ENCODE measurements around the gene ANKRD33.
A peak's percentile ranks its signal among the peaks of the same experiment; 100 is the strongest.
"Not testable (repeated sequence)": the region's sequence is repeated elsewhere in the genome, so short reads cannot be mapped to it uniquely, and the experiment has no call there.

ANKRD33 gene

DNA sequence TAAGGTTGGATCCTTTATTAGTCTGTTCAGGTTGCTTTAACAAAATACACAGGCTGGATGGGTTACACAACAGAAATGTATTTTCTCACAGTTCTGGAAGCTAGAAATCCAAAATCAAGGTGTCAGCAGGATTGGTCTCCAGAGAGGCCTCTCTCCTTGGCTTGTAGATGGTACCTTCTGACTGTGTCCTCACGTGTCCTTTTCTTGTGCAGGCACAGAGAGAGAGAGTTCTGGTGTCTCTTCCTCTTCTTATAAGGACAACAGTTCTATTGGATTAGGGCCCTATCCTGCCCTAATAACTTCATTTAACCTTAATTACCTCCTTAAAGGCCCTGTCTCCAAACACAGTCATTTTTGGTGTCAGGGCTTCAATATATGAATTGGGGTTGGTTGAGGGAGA is 4.6 kb upstream of the ANKRD33 start:
- DNase-seq (ENCODE audit: low read depth), result no peak

DNA sequence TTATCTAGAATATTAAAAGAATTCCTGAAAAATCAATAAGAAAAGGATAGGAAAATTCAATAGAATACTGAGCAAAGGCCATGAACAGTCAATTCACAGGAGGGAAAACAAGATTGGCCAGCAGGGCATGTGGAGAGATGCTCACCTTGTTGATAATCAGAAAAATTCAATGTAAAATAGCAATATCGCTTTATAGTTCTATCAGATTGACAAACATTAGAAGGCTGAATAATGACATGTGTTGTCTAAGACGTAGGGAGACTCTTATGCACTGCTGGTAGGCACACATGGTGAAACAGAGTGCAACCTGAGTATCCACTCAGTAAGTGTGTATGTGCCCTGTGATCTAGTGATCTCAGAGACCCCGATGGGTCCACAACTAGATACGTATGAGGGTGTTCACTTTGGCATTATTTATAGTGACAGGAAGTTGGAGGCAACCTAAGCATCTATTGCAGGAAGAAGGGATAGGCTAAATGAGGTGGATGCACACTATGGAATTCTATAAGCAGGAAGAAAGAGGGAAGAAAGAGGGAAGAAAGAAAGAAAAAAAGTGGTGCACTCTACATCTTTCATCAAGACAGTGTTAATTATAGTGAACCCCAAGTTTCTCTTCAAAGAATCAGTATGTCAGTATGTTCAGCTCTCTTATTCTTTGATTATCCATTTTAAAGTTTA is 3.8 kb upstream of the ANKRD33 start:
- no peak for DNase-seq (ENCODE audit: low read depth)

DNA sequence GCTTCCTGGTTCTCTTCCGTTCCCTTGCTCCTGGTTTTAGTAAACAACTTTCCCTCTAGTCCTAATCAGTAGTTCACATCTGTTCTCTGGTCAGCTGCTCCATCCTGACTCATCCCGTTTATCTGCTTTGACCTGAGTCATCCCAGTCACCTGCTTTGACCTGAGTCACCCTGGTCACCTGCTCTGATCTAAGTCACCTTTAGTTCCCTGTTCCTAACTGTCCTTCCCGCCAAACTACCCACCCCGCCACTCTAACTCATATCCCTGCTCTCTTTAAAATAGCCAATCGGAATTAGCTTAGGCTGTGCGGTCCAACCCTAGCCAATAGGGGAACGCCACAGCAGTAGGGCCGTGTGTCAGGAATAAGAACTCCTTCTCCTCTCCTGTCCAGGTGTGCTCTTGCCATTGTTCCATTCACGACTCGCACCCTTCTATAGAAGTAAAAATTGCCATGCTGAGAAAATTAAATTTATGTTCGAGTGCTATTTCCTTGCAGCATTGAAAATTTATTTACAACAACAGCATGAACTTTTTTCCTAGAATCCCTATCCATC is 3.1 kb upstream of the ANKRD33 start:
- DNase-seq (ENCODE audit: low read depth), result peak; percentile 84

DNA sequence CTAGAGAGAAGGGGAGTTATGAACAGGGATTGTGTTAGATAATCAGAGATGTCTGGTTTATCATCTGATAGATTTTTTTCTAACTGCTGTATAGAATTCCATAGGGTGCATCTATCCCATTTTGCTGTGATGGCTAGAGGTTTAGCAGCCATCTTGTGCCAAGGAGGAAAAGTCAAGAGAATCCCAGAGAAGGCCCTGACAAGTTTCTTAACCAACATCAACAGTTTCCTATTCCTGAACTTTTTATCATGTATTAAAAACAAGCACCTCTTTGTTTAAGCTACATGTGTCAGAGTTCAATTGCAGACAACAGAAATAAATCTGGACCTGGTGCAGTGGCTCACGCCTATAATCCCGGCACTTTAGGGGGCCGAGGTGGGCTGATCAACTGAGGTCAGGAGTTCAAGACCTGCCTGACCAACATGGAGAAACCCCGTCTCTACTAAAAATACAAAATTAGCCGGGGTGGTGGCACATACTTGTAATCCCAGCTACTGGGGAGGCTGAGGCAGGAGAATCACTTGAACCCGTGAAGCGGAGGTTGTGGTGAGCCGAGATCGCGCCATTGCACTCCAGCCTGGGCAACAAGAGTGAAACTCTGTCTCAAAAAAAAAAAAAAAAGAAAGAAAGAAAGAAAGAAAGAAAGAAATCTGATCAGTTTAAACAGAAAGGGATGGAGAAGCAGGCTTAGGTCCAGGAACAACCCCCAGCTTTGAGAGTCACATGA is 2.4 kb upstream of the ANKRD33 start:
- not testable (repeated sequence) for DNase-seq (ENCODE audit: low read depth)

DNA sequence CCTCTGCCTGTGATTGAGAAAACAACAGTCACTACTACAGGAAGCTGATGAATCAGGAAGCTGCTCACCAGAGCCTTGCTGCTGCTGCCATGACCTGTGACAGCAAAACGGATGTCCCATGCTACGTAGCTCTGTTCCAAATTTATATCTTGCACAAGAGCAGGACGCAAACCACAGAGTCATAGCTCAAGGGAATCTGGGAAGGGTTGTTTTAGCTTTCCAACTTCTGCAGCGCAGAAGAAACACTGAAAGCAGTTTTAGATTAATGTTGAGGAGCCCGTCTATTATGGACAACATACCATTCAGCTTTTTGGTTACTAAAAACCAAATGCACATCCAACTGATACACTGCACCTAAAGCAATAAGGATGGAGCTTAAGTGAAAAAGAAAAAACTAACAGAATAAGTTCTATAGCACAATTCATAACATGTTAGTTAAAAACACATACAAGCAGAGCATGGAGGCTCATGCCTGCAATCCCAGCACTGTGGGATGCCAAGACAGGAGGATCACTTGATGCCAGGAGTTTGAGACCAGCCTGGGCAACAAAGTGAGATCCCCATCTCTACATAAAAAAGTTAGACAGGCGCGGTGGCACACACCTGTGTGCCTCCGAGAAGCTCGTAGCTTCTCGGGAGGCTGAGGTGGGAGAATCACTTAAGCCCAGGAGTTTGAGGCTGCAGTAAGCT is 1.7 kb upstream of the ANKRD33 start:
- peak; percentile 96 for DNase-seq (ENCODE audit: low read depth)

DNA sequence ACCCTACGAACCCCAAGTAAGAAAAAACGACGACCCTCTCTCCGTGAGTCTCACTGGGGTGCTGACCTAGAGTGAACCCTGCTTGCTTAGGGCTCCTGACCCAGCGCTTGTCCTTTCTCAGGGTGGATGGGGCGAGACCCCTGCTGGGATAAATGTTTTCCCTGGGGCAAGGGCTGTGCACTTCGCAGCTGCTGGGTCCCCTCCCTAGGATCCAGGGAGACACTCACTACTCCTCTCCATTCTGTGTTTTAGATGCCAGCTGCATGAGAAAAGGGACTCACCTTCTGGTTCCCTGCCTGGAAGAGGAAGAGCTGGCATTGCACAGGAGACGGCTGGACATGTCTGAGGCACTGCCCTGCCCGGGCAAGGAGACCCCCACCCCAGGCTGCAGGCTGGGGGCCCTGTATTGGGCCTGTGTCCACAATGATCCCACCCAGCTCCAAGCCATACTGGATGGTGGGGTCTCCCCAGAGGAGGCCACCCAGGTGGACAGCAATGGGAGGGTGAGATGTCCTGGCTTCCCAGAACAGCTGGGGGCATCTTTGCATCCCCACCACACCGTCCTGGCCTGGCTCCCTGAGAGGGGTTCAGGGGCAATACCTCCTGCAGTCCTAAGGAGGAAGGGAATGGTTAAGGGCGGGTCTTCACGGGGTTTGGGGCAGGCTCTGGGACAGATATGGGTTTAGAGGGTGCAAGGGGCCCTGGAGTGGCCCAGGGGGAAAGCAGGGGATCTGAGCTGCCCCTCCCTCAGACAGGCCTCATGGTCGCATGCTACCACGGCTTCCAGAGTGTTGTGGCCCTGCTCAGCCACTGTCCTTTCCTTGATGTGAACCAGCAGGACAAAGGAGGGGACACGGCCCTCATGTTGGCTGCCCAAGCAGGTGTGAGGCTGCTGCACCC is 663 bp downstream of the ANKRD33 start:
- no peak for DNase-seq (ENCODE audit: low read depth)

DNA sequence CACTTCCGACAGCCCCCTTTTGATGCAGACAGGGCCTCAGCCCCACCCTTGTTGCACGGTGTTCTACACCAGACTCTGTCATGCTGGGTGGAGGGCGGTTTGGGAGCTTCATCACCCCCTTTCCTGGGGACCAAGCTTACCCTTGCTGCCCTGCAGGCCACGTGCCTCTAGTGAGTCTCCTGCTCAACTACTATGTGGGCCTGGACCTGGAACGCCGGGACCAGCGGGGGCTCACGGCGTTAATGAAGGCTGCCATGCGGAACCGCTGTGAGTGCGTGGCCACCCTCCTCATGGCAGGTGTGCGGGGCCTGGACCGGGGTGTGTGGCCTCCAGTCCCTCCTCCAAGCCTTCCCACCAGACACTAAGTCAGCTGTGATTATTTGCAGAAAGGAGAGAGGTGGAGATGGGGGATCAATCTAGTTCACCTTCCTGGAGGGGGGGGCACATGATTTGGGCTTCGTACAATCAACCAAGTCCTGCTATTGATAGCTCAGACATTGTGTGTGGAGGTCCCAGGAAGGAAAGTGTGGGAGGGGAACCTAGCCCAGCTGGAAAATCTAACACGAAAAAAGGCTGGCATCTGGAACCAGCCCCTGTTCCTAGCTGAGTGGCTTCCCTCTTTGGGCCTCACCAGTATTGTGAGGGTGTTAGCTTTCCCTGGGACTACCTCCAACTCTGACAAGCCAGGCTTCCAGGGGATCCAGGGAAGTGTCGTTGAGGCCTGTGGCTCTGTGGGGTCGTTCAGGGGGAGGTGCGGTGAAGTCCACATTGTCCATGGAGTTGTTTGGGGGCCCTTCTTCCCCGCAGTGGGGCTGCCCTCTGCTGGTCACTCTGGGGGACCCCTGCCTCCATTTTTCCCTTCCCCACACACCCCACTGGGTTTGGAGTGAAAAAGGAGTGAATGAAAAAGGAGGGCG is 1.6 kb downstream of the ANKRD33 start:
- no peak for DNase-seq (ENCODE audit: low read depth)

DNA sequence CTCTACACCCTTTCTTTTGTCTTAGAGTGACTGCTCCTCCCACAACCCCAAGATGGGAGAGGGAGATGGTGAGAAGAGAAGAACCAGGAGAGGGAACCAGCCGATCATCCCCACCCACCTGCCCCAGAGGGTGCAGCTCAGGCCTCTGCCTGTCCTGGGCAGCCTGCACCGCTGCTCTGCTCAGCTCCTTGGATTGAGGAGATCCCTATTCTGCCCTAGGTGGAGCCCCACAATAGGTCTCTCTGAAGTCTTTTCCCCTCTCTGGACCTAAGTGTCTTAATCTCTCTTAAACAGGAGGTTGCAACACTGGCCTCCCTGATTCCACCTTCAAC is 2.2 kb downstream of the ANKRD33 start:
- no peak for DNase-seq (ENCODE audit: low read depth)

DNA sequence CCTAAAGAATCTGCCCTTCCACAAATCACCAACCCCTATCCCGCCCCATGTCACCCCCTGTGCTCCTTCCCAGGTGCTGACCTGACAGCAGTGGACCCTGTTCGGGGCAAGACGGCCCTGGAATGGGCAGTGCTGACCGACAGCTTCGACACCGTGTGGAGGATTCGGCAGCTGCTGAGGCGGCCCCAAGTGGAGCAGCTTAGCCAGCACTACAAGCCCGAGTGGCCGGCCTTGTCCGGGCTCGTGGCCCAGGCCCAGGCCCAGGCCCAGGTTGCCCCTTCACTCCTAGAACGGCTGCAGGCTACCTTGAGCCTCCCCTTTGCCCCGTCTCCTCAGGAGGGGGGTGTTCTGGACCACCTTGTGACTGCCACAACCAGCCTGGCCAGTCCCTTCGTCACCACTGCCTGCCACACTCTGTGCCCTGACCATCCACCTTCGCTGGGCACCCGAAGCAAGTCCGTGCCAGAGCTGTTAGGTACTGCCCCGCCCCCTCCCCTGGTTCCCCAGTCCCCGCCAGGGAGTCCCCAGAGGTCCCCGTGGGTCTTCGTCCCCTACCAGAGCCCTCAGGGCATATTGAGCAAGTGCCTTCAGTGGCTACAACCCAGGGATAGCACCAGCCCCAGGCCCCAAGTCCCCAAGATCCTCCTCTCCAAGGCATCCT is 2.7 kb downstream of the ANKRD33 start:
- no peak for DNase-seq (ENCODE audit: low read depth)

DNA sequence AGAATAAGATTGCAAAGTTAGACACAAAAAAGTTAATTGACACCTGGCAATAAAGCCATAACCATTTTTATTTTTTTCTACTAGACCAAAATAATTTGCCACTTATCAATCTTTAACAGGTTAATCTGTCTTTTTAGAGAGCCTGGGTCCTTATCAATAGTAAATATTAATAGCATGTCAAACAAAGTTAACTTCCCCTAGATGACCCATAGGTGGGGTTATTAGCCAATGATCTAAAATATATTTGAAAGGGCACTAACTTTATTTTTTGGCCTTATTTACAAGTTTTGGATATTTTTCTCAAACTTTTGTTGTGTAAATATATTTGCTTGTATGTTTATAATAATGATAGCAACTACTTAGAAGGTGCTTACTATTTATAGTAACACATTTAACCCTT is 3.9 kb downstream of the ANKRD33 start:
- DNase-seq (ENCODE audit: low read depth), result peak; percentile 58

DNA sequence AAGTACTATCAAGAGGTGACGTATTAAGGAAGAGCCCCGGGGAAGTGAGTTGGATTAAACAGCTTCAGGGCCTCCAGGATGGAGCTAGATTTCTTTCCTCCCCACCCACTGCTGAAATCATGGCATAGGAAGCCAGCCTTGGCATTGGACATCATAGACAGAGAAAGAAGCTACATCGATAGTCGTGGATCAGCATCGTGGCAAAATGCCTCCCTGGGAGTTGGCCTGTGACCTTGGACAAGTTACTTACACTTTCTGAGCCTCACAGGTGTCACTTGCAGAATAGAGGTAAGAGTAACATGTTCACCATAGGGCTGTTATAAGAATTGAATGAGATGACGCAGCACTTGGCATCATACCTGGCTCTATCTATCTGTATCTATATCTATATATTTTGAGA is 5.9 kb downstream of the ANKRD33 start:
- no peak for DNase-seq (ENCODE audit: low read depth)

DNA sequence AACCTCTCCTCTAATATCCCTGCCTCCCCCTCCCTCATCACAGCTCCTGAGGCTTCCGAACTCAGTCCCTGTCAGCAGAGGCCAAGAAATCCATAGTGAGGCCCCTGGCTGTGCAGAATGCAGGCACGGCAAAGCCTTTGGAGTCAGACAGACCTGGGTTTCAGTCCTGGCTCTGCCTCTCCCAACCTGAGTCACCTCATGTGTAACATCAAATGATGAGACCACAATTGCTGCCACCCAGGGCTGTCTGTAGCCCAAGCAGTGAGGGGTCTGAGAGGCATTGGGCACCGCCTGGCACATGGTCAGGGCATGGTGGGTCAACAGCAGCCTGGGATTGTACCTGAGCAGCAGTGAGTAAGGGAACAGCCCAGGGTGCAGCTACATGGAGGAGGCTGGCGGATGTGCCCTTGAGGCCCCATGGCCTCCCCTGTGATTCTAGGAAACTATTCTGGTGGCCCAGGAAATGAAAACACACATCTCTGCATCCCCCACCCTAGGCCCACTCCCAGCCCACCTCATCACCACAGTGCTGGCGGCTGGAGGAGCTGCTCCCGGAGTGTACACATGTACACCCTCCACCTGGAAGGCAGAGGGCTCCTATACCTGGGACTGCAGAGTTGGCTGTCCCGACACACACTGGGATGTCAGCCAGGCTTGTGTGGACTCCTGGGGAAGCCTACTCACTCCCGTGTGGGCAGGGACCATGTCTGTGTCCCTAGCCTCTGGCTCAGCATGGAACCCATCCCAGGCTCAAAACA is 7.7 kb downstream of the ANKRD33 start:
- DNase-seq (ENCODE audit: low read depth), result peak; percentile 23

DNA sequence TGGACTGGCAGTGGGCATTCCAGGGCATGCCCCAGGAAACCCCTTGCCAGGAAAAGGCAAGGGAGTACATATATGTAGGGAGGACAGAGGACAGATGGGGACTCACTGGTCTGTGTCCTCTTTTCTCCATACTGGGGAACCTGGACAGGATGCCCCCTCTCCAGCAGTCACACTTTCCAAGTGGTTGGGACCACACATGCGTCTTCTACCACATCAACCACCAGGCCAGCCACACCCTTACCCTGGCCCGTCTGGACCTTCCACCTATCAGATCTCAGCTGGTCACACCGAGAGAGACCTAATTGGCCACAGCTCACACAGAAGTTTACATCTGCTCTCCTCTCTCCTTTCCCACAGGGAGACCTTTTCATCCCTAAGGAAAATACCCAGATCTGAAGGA is 8.3 kb downstream of the ANKRD33 start:
- no peak for DNase-seq (ENCODE audit: low read depth)

DNA sequence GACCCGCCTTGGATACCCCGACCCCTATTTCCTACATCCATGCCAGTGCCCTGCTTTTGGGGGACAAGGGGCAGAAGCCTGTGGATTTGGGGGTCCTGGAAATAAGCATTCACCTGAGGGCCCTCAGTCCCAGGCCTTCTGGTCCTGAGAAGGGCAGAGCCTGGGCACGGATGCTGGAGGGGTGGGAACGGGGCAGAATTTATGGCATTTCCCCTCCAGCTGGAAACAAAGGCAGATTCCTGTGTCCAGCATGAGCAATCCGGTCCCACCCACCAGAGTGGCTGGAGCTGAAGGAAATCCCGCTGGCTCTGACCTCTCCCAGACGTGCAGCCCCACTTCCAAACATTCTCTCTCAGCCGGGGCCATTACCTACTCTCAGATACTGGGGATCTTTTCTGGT is 9.3 kb downstream of the ANKRD33 start:
- no peak for DNase-seq (ENCODE audit: low read depth)

DNA sequence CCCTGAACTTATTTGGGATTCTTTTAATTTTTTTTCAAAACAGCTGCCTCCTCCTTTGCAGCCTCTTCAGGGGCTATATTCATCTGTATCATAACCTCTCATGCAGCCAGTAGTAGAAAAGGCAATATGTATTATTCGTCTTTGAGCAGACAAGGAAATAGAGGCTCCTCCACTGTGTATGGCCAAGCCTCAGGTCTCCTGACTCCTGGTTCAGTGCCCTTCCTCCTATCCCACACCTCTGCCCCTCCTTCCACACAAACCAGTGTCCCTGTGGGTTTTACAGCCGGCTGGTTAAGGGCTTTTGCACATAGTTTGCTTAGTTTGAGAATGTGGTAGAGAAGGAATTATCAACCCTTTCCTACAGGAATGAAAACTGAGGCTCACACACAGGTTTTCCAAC is 10.6 kb downstream of the ANKRD33 start:
- DNase-seq (ENCODE audit: low read depth), result no peak

DNA sequence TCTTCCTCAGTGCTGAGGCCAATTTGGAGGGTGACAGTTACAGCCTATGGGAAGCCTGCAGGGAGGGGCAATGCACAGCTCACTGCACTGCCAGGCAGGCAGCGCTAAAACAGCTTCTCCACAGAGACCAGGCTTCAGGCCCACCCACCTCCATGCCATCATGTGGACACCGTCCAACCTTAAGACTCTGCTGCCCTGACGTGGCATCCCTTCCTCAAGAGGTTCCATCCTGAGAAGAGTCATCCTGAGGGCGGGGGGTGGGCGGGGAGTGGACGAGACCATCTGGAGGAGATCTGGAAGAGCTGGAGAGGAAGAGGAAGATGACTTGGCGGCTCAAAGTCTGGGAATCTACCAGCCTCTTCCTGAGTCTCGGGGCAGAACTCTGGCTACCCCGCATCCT is 11.0 kb downstream of the ANKRD33 start:
- DNase-seq (ENCODE audit: low read depth), result peak; percentile 69

DNA sequence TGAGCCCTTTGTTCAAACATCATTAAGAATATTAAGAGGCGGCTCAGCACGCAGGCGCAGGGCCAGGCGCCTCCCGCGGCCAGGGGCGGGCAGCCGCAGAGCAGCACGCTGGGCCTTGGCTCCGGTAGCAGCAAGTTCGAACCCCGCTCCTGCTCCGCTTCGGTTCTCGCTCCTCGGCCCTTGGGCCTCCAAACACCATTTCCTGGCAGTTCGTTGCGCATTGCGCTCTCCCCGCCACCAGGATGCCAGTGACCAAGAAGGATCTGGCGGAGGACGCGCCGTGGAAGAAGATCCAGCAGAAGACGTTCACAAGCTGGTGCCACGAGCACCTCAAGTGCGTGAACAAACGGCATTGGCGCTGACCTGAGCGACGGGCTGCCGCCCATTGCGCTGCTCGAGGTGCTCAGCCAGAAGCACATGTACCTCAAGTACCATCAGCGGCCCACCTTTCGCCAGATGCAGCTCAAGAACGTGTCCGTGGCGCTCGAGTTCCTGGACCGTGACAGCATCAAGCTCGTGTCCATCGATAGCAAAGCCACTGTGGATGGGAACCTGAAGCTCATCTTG is 12.5 kb downstream of the ANKRD33 start:
- no peak for DNase-seq (ENCODE audit: low read depth)

DNA sequence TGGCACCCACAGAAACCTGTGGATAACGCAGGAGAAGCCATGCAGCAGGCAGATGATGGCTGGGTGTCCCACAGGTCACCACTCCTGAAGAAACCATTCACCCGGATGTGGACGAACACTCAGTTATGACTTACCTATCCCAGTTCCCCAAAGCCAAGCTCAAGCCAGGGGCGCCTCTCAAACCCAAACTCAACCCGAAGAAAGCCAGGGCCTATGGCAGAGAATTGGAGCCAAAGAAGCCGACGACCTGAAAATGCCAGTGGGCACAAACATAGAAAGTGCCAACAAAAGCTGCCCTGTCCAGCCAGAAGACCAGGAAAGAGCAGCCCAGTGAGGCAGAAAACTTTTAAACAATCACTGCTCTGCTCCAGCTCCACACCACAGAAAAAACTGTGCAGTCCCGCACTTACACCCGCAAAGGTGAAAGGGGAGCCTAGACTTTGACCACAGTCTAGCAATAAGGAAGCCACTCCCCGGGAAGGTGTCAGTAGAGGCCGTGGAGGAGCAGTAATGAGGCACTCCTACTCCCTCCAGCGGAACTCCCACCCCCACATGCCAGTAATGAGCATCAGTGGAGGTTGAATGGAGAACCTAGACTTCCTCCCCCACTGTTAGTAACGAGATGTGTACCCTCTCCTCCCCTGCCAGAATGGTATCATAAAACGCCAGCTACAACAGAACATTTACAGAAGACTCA is 13.4 kb downstream of the ANKRD33 start:
- DNase-seq (ENCODE audit: low read depth), result no peak

DNA sequence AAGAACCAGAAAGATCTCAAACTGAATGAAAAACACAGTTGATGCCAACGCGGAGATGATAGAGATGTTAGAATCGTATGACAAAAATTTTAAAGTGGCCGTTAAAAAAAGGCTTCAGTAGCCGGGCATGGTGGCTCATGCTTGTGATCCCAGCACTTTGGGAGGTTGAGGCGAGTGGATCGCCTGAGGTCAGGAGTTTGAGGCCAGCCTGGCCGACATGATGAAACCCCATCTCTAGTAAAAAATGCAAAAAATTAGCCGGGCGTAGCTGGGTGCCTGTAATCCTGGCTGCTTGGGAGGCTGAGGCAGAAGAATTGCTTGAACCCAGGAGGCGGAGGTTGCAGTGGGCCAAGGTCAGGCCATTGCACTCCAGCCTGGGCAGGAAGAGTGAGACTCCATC is 14.0 kb downstream of the ANKRD33 start:
- no peak for DNase-seq (ENCODE audit: low read depth)

Measured in ELR (cell line).